Loucy (cell line): Measurements from ENCODE around the gene DENND5B.
"Not testable (repeated sequence)": the region's sequence is repeated elsewhere in the genome, so short reads cannot be mapped to it uniquely, and the experiment has no call there.

ENCODE experiments used
- H2AFZ ChIP-seq: fragments of 200-600 bp; sonication (generic); 2 replicates; pipeline ENCODE4 v1.6.0; 2016; ENCODE audit warnings: antibody characterized with exemption, mild to moderate bottlenecking, low read length, moderate library complexity
- H3F3A ChIP-seq: fragments of 200-600 bp; 2 replicates; pipeline ENCODE4 v1.6.0; 2016; ENCODE audit warnings: antibody characterized with exemption, low read depth, mild to moderate bottlenecking
- H3K27me3 ChIP-seq: fragments of 200-600 bp; sonication (generic); 2 replicates; pipeline ENCODE4 v1.6.1; 2014; ENCODE audit warnings: low read length, mild to moderate bottlenecking; ENCODE audit not compliant: insufficient read depth, poor library complexity, severe bottlenecking
- H3K36me3 ChIP-seq: fragments of 200-600 bp; sonication (generic); 2 replicates; pipeline ENCODE4 v1.6.1; 2016; ENCODE audit warnings: low read length; ENCODE audit not compliant: insufficient read depth
- H3K4me1 ChIP-seq: fragments of 200-600 bp; sonication (generic); 2 replicates; pipeline ENCODE4 v1.5.1; 2014; ENCODE audit warnings: low read length, mild to moderate bottlenecking; ENCODE audit not compliant: insufficient read depth, poor library complexity, severe bottlenecking
- H3K4me2 ChIP-seq: fragments of 200-600 bp; sonication (generic); 2 replicates; pipeline ENCODE4 v1.6.0; 2014; ENCODE audit warnings: antibody characterized with exemption, low read length, low read depth, mild to moderate bottlenecking; ENCODE audit not compliant: poor library complexity, severe bottlenecking
- H3K4me3 ChIP-seq: fragments of 200-600 bp; sonication (generic); 2 replicates; pipeline ENCODE4 v1.5.1; 2014; ENCODE audit warnings: low read length, mild to moderate bottlenecking, mixed read lengths; ENCODE audit not compliant: poor library complexity, severe bottlenecking
- H3K79me2 ChIP-seq: fragments of 200-600 bp; sonication (generic); 2 replicates; pipeline ENCODE4 v1.6.1; 2014; ENCODE audit warnings: low read length; ENCODE audit not compliant: insufficient read depth
- H3K9ac ChIP-seq: fragments of 200-600 bp; sonication (generic); 2 replicates; pipeline ENCODE4 v1.6.0; 2014; ENCODE audit warnings: mild to moderate bottlenecking, low read depth, low read length, moderate library complexity; ENCODE audit not compliant: poor library complexity, severe bottlenecking
- H3K9me2 ChIP-seq: fragments of 200-600 bp; sonication (generic); replicated peaks from 2 replicates; pipeline ENCODE4 v1.6.1; 2016; ENCODE audit warnings: low read depth, low read length, mixed read lengths
- H3K9me3 ChIP-seq: fragments of 200-600 bp; sonication (generic); 2 replicates; pipeline ENCODE4 v1.6.1; 2014; ENCODE audit warnings: mild to moderate bottlenecking, antibody characterized with exemption, low read length, low read depth; ENCODE audit not compliant: insufficient read depth
- H4K20me1 ChIP-seq: fragments of 200-600 bp; sonication (generic); 2 replicates; pipeline ENCODE4 v1.6.0; 2014; ENCODE audit warnings: antibody characterized with exemption, low read length, mild to moderate bottlenecking; ENCODE audit not compliant: insufficient read depth, poor library complexity, severe bottlenecking
- EZH2phosphoT487 ChIP-seq: fragments of 200-600 bp; IDR thresholded peaks from 2 replicates; pipeline ENCODE4 v1.6.1; 2018; ENCODE audit warnings: antibody characterized with exemption, mild to moderate bottlenecking, moderate library complexity, borderline replicate concordance
- TF ChIP-seq, protein P1 (sequence below): fragments of 200-600 bp; sonication (generic); conservative IDR thresholded peaks from 2 replicates; pipeline ENCODE4 v1.5.1; 2014; ENCODE audit warnings: mild to moderate bottlenecking, antibody characterized with exemption, low read length

The DENND5B gene

DNA sequence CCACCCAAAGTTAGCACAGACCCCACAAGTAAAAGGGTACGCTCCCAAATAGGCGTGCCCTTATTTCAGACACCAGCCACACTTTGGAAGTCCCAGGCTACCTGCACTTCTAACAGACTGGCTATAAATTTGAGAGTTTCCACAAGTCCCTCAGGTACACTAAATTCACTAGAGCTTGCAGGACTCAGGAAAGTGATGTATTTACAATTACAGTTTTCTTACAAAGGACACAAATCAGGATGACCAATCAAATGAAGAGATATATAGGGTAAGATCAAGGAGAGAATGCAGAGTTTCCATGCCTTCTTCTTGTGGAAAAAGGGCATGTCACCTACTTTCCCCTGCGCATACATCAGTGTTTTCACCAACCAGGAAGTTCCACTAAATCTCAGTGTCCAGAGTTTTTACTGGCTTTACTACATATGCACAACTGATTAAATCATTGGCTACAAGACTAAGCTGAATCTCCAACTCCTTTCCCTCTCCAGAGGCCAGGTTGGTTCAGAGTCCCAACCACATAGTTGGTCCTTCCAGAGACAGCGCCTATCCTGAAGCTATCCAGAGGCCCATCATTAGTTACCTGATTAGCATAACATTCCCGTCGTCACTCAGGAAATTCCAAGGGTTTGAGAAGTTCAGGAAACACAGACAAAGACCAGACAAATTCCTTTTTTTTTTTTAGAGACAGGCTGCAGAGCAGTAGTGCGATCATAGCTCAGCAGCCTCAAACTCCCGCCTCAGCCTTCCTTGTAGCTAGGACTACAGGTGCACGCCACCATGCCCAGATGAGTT is 84.2 kb downstream of the DENND5B start:
- H3K36me3 ChIP-seq: no peaks in the 10 kb centered on the region
- no peaks in the 10 kb centered on the region for H3K4me1 ChIP-seq
- no peaks in the 10 kb centered on the region for H3K9me2 ChIP-seq
- no peak overlapping the region for H3K9ac ChIP-seq
- H3K4me2 ChIP-seq: no peak overlapping the region
- H2AFZ ChIP-seq: no peak overlapping the region
- no peaks in the 10 kb centered on the region for H3K79me2 ChIP-seq
- H3K4me3 ChIP-seq: no peak overlapping the region
- H3F3A ChIP-seq: no peaks in the 10 kb centered on the region
- H4K20me1 ChIP-seq: no peaks in the 10 kb centered on the region
- no peaks in the 10 kb centered on the region for H3K9me3 ChIP-seq
- TF ChIP-seq, protein P1, sequence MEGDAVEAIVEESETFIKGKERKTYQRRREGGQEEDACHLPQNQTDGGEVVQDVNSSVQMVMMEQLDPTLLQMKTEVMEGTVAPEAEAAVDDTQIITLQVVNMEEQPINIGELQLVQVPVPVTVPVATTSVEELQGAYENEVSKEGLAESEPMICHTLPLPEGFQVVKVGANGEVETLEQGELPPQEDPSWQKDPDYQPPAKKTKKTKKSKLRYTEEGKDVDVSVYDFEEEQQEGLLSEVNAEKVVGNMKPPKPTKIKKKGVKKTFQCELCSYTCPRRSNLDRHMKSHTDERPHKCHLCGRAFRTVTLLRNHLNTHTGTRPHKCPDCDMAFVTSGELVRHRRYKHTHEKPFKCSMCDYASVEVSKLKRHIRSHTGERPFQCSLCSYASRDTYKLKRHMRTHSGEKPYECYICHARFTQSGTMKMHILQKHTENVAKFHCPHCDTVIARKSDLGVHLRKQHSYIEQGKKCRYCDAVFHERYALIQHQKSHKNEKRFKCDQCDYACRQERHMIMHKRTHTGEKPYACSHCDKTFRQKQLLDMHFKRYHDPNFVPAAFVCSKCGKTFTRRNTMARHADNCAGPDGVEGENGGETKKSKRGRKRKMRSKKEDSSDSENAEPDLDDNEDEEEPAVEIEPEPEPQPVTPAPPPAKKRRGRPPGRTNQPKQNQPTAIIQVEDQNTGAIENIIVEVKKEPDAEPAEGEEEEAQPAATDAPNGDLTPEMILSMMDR: no peak
- no peak for TF ChIP-seq EZH2phosphoT487
- H3K27me3 ChIP-seq: no peaks in the 10 kb centered on the region

DNA sequence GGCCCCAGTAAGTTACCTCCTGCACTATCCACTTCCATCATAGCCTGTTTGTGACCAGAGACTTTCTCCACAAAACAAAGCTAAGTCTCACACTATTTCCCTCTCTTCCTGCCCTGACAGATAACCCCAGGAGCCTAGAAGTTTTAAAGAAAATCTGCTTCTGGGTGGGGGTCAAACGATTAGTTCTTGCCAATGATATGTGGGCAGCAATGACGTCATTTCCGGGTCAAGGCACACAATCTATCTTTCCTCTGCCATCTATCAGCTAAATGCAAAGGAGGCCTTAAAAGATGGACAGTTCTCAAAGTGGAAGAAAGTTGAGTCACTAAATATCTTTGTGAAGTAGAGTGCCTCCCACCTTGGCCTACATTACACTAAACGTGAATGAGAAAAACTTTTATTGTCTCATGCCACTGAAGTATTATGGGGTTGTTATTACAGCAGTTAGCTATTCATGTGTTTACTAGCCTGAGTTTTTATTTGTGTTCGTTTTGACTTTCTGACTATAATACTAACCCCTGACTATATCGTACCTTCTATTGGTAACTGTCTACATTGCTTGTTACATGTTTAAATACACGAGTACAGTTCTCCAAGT is 86.2 kb downstream of the DENND5B start:
- Histone ChIP-seq H3K9me2 (no peaks in the 10 kb centered on the region), H3K9me3 (no peaks in the 10 kb centered on the region), H3F3A (no peaks in the 10 kb centered on the region), H3K36me3 (no peaks in the 10 kb centered on the region), H3K4me1 (no peaks in the 10 kb centered on the region), H3K9ac (no peak overlapping the region), H3K79me2 (no peaks in the 10 kb centered on the region), H3K4me3 (no peak overlapping the region), H3K4me2 (no peak overlapping the region), H4K20me1 (no peaks in the 10 kb centered on the region), H3K27me3 (no peaks in the 10 kb centered on the region), H2AFZ (no peak overlapping the region)
- no peak for TF ChIP-seq EZH2phosphoT487
- TF ChIP-seq, protein P1: no peak

DNA sequence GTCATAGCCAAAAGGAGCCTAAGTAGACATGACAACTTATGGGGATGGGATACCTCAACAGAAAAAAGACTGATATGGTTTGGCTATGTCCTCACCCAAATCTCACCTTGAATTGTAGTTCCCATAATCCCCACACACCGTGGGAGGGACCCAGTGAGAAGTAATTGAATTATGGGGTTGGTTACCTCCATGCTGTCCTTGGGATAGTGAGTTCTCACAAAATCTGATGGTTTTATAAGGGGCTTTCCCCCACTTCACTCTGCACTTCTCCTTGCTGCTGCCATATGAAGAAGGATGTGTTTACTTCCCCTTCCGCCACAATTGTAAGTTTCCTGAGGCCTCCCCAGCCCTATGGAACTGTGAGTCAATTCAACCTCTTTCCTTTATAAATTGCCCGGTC is 89.9 kb downstream of the DENND5B start:
- not testable (repeated sequence) for H3K4me1 ChIP-seq

More for the DNA sequence above, 89.9 kb downstream of the DENND5B start:
- H3K36me3 ChIP-seq, H4K20me1 ChIP-seq, H3K9me3 ChIP-seq, H3K79me2 ChIP-seq, H3K27me3 ChIP-seq, H3K4me2 ChIP-seq, H3F3A ChIP-seq, H3K9me2 ChIP-seq, H2AFZ ChIP-seq, H3K4me3 ChIP-seq, H3K9ac ChIP-seq: not testable (repeated sequence)
